Measurements from ENCODE around the gene GNPTAB.

GRCh38 chr12:101847325-101847724 lies 16.6 kb upstream of the GNPTAB start:
- TF ChIP-seq CTCF (IDR thresholded peaks at IDR 0.05; ENCODE audit: insufficient read depth, low read depth, low read length) (no peak), EZH2 (IDR thresholded peaks at IDR 0.05; ENCODE audit: insufficient read depth, low read length) (no peak)

All from astrocyte (in vitro differentiated cells and primary cell).